ENCODE data around the gene USP6. TPM values are rescaled to one million over a fixed set of nuclear protein-coding genes. Genes with fewer than 3 reads are reported as not detected.
A peak's percentile ranks its signal among the peaks of the same experiment; 100 is the strongest.

Gene USP6
- total RNA-seq, 4 donors from 2014 or later, result 0.04 to 0.98 (median 0.19) TPM; not detected in 1

GRCh38 chr17:5099271-5099670 is 16.6 kb upstream of the USP6 start:
- no peak overlapping the region for H3K4me3 ChIP-seq (ENCODE audit: low read depth, poor library complexity, severe bottlenecking)
- WGBS, 2 donors, result 56 to 69% methylated on average over 5 of the region's 5 CpGs
- intact Hi-C loops (cut with DNase I; ENCODE audit: low total_unique reads), result no loop called here
- peak in 1 of 2 donors; percentile 17 for DNase-seq (ENCODE audit: low spot score in 2 of 2)
- TF ChIP-seq POLR2A (IDR thresholded peaks at IDR 0.05), result no peak
- TF ChIP-seq, protein P1, sequence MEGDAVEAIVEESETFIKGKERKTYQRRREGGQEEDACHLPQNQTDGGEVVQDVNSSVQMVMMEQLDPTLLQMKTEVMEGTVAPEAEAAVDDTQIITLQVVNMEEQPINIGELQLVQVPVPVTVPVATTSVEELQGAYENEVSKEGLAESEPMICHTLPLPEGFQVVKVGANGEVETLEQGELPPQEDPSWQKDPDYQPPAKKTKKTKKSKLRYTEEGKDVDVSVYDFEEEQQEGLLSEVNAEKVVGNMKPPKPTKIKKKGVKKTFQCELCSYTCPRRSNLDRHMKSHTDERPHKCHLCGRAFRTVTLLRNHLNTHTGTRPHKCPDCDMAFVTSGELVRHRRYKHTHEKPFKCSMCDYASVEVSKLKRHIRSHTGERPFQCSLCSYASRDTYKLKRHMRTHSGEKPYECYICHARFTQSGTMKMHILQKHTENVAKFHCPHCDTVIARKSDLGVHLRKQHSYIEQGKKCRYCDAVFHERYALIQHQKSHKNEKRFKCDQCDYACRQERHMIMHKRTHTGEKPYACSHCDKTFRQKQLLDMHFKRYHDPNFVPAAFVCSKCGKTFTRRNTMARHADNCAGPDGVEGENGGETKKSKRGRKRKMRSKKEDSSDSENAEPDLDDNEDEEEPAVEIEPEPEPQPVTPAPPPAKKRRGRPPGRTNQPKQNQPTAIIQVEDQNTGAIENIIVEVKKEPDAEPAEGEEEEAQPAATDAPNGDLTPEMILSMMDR (IDR thresholded peaks at IDR 0.05), result no peak

GRCh38 chr17:5100832-5101231 is 15.0 kb upstream of the USP6 start:
- TF ChIP-seq POLR2A (IDR thresholded peaks at IDR 0.05), result no peak
- TF ChIP-seq, protein P1 (IDR thresholded peaks at IDR 0.05), result no peak
- DNase-seq (ENCODE audit: low spot score in 2 of 2), result no peak
- WGBS, 2 donors, result 81 to 90% methylated on average over 6 of the region's 6 CpGs

DNA sequence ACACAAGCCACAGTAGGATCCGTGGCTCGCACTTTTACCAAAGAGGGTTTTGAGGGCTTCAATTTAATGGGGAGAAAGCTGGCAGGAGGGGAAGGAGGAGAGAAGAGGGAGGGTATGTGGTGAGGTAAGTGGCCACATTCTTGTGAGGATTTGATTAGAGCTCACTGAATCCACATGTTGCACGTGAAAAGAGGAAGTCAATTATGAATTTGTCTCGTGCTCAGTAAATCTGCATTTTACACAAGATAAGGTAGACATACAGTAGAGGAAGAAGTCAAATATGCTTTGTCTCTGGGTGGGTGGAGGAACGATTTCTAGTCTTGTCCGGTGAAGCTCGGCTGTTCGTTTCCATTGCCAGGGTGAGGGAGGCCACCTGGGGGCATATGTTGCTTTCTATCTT is 5.0 kb upstream of the USP6 start:
- no peak for DNase-seq (ENCODE audit: low spot score in 2 of 2)
- TF ChIP-seq POLR2A (IDR thresholded peaks at IDR 0.05), result no peak
- TF ChIP-seq, protein P1 (IDR thresholded peaks at IDR 0.05), result no peak
- WGBS, 2 donors, result 16 to 21% methylated on average over 8 of the region's 8 CpGs
- intact Hi-C loops (cut with DNase I; ENCODE audit: low total_unique reads), result no loop called here
- H3K4me3 ChIP-seq (ENCODE audit: low read depth, poor library complexity, severe bottlenecking), result peak overlapping the region; percentile 79

More at GRCh38 chr17:5100832-5101231, 15.0 kb upstream of the USP6 start:
- intact Hi-C loops (cut with DNase I; ENCODE audit: low total_unique reads), result no loop called here
- H3K4me3 ChIP-seq (ENCODE audit: low read depth, poor library complexity, severe bottlenecking), result no peak overlapping the region

DNA sequence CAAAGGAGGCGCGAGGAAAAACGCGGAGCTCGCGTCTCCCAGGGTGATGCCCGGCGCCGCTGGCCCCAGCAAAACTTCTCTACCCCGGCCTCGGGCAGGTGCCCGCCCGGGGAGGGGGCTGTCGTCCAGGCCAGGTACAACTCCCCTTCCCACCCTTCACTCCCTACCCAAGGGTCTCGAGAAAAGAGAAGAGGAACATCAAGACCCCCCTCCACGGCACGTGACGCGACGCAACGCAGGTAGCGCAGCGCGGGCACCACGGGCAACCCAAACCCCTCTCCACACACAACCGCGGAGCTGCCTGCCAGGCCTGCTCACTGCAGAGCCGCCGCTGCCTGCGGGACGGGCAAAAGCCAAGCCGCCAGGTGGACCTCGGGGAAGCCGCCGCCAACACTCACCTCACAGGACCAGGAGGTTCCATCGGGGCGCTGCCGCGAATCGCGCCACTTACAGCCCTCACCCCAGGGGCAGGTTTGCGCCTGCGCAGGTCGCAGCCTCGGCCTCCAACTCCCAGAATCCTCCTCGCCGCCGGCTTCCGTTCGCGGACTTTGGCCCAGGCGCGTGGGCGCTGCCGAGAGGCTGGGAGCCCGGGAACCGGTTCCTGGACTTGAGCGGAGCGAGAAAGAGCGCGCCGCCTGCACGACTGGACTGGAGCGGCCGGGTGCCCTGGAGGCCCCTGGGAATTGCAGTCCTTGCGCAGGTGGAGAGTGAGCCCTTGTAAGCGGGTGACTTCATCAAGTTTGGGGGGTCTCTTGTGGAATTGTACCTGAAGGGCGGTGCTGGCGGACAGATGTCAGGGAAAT is 4.2 kb upstream of the USP6 start, which contains the start of gene ZNF232:
ZNF232 (minus strand) TSS at position 477 of the 803 bp plus-strand sequence; CDS start at position 421, 56 bp downstream.
- 0 to 1% methylated on average over 56 to 67 of the region's 69 CpGs for WGBS, 2 donors
- H3K4me3 ChIP-seq (ENCODE audit: low read depth, poor library complexity, severe bottlenecking), result peak within 1 kb of the TSS; percentile 79
- intact Hi-C loops (cut with DNase I; ENCODE audit: low total_unique reads), result no loop called here
- DNase-seq (ENCODE audit: low spot score in 2 of 2), result peak; percentile 90 to 98
- TF ChIP-seq, protein P1 (IDR thresholded peaks at IDR 0.05), result no peak
- TF ChIP-seq POLR2A (IDR thresholded peaks at IDR 0.05), result no peak

DNA sequence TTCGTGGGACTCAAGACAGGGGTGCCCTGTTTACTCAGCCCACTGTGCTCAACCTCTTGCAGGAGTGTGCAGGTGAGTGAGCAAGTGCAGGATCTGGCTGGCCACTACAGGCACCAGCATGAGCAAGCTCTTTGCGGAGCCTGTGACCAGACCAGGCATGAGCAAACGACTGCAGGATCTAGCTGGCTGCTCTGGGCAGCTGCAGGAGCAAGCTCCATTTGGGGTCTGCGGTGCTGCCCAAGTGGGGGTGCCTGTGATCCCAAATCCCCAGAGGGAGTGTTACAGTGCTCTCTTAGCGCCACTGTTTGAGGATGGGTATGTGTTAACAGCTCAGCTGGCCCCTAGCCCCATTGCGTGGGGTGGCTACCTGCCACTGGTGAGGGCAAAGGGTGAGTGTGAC is 2.4 kb downstream of the USP6 start:
- TF ChIP-seq, protein P1 (IDR thresholded peaks at IDR 0.05), result no peak
- no peak for TF ChIP-seq POLR2A (IDR thresholded peaks at IDR 0.05)
- H3K4me3 ChIP-seq (ENCODE audit: low read depth, poor library complexity, severe bottlenecking), result no peak overlapping the region
- WGBS, 2 donors, result 77 to 80% methylated on average over 5 to 6 of the region's 6 CpGs
- intact Hi-C loops (cut with DNase I; ENCODE audit: low total_unique reads), result no loop called here
- no peak for DNase-seq (ENCODE audit: low spot score in 2 of 2)
